WTC11 (cell line): ENCODE results near the gene PTPN9.
"Not testable (repeated sequence)": the region's sequence is repeated elsewhere in the genome, so short reads cannot be mapped to it uniquely, and the experiment has no call there.

Experiments used
- GABPB1 ChIP-seq: sonication (generic); formaldehyde crosslinking; IDR thresholded peaks from 2 replicates; pipeline ENCODE4 v1.8.1; 2023; ENCODE audit warnings: mild to moderate bottlenecking, missing genetic modification reagents
- TF ChIP-seq, protein P1 (sequence below): sonication (generic); formaldehyde crosslinking; IDR thresholded peaks from 2 replicates; pipeline ENCODE4 v1.8.0; 2022; ENCODE audit warnings: mild to moderate bottlenecking, missing genetic modification reagents

DNA sequence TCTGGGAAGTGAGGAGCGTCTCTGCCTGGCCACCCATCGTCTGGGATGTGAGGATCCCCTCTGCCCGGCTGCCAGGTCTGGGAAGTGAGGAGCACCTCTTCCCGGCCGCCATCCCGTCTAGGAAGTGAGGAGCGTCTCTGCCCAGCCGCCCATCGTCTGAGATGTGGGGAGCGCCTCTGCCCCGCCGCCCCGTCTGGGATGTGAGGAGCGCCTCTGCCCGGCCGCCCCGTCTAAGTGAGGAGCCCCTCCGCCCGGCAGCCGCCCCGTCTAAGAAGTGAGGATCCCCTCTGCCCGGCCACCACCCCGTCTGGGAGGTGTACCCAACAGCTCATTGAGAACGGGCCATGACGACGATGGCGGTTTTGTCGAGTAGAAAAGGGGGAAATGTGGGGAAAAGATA, 20.2 kb downstream of the PTPN9 start:
- not testable (repeated sequence) for TF ChIP-seq GABPB1 (CRISPR knock-in tag)
- TF ChIP-seq, protein P1, sequence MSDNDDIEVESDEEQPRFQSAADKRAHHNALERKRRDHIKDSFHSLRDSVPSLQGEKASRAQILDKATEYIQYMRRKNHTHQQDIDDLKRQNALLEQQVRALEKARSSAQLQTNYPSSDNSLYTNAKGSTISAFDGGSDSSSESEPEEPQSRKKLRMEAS (CRISPR knock-in tag) = not testable (repeated sequence)
